ENCODE measurements around the gene PKP4.

The PKP4 gene

DNA sequence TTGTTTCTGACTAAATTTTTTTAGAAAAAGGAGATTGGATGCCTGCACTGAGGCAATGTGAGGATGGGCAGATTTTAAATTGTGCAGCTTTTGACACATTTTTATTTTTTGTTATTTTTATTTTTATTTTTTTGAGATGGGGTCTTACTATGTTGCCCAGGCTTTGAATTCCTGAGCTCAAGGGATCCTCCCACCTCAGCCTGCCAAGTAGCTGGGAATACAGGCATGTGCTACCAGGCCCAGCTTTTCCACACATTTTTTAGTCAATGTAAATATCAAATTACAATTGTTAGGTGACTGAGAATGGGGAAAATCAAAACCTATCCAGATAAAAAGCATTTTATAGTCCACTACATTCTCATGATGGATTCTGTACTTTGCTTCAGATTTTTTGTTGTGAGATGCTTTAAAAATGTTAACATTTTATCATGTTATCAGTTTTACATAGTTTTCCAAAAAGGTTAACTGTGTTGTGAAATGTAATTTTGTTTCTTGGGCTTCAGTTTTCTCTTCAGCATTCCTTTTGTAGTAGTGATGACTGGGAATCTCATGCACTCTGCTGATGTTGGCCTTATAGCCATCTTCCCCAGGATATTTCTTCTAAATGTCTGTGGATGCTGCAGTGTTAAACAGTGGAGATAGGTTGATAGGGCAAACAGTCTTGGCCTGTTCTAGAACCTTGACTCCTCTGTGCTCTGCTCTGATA is 41.4 kb downstream of the PKP4 start:
- DNase-seq: no peak

DNA sequence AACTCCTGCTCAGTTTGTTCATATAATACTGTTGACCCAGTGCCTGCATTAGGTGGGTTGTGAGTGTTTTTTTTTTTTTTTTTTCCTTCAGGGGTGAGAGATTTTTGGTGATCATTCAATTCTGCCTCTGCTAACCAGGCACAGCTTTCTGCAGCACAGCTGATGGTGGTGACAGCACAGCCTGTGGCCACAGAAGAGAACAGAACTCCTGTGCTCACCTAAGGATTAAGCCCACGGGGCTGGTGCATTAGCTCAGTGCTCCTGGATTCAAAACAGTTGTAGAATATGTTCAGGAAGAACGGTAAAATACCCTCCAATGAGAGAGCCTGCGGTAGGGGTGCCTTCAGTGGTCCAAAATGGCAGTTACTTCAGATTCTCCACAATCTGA is 42.0 kb downstream of the PKP4 start:
- DNase-seq: no peak

DNA sequence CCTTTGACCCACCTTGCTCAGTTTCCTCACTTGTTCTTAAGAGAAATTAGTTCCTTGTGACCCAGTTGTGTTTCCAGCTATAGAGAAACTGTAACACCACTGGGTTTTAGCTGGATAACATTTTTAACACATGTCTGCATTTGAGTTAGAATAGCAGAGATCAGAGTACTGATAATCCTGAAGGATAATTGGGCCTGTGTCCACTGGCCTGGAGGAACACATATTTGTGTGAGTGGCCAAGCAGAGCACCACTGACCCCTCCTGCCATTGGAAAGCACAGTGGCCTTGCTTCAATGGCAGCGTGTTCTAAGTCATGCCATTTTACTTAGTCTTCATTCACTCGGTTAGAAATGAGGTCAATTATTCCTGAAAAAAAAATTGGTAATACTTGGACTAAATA is 42.6 kb downstream of the PKP4 start:
- no peak for DNase-seq

DNA sequence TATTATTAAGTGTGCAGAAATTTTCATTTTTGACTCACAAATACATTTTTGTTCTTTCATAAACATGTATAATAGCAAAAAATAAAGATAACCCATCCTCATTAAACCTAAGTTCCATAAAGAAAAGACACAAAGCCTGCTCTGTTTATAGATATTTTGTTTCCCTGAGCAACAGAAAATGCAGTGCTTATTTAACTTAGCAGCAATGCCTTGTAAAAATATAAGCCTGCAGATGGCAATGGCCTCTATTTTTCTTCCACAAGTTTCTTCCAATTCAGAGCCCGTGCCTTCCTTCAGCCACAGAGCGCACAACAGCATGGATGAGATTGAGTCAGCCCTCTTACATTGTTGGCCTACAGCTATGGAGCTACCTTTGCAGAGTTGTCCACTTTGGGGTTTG is 43.6 kb downstream of the PKP4 start:
- no peak for DNase-seq

DNA sequence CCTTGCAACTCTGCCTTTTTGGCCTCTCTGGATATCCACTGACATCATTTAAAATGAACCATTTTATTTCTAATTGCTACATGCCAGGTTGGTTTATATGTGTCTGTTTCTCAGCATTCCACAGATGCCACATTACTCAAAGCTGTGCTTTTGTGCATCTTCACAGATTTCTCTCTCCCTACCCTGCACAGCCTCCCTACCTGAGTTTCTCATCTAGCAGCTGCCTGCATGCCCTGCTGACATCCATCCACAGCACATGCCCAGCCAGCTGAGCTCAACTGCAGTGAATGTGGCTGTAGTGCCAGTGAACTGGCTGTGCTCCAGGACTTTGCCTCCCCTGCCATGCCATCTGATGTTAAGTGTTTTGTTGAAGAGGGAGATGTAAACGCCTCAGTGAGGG is 44.5 kb downstream of the PKP4 start:
- DNase-seq: peak; percentile 97

DNA sequence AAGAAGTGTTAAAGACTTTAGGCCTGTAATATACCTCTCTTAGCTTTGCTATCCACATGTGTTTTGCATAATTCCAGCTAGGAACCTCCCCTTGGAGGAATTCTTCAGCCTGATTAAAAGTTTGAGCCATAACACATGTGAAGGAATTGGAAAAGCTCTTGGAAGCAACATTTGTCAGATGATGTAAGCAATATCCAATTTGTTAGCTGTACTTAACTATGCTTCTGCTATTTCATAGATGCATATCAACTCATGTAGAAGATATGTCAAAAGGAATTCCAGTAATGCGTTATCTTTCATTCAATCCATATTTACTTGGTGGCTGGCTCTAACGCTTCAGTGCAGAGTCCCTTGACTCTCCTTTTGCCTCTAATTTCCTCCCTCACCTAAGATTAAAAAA is 46.2 kb downstream of the PKP4 start:
- no peak for DNase-seq

DNA sequence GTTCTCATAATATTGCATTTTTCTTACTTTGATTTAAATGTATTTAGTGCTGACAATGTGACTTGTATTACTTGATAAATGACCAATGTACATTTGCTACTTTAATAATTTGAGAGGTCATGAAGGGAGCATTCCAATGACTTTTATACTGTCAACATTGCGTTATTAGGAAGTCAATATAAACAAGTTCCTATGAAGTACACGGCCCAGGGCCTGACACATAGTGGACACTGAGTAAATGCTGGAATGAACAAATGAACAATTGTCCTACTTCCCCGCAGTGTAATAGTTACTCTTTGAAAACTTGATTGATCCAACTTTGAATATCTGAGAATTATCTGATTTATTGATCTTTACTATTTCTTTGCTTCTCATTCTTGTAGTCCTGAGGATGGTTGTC is 47.3 kb downstream of the PKP4 start:
- no peak for DNase-seq

DNA sequence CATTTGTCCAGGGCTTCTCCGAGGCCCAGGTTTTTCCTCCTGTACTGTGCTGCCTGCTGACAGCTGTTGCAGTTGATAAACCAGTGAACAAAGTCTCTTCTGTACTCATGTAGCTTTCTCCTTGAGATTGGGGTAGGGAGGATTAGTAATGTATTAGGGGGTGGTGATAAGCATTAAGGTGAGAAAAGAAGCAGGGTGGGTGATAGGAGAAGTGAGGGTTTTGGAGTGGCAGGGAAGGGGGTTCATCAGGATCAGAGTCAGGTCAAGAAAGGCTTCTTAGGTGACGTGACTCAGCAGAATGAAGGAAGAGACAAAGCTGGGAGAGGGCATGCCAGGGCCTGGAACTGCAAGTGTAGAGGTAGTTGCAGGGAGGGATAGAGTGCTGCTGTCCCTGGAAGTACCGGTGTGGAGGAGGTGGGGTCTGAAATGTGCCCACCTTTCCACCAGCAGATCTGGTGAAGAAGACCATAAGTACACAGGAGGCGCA is 48.7 kb downstream of the PKP4 start:
- no peak for DNase-seq

DNA sequence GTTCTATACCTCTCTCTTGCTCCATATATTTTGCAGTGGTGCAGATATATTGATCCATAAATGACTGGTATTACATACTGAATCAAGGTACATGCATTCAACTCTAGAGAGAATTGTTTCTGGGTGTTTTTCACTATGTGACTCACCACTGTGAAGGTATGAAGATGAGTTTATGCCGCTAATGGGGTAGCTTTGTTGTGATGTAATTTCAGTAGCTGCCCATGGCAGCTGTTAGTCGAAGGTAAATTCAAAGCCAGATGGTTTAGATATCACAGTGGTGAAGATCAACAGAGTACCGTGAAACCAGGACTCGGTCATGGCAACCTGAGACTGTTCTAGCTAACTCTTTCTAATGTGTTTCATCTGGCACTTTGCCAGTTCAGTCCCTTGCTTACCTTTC is 50.4 kb downstream of the PKP4 start:
- no peak for DNase-seq

DNA sequence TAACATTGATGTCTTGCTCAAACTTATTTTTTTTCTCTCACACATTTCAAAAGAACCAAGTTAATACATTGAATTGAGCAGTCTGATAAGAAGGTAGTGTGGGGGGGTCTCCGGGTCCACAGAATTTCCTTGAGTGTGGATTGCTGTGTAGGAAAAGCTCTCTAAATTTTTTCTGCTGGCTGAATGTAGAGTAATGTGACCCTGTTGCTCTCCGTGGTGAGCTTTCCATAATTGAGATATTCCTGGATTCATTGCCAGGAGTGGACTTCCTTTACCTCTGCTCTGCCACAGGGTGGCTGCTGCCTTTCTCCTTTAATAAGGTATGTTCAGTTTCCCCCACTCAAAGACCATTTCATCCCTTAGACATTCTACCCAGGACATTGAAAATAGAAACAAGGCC is 50.9 kb downstream of the PKP4 start:
- DNase-seq: no peak

DNA sequence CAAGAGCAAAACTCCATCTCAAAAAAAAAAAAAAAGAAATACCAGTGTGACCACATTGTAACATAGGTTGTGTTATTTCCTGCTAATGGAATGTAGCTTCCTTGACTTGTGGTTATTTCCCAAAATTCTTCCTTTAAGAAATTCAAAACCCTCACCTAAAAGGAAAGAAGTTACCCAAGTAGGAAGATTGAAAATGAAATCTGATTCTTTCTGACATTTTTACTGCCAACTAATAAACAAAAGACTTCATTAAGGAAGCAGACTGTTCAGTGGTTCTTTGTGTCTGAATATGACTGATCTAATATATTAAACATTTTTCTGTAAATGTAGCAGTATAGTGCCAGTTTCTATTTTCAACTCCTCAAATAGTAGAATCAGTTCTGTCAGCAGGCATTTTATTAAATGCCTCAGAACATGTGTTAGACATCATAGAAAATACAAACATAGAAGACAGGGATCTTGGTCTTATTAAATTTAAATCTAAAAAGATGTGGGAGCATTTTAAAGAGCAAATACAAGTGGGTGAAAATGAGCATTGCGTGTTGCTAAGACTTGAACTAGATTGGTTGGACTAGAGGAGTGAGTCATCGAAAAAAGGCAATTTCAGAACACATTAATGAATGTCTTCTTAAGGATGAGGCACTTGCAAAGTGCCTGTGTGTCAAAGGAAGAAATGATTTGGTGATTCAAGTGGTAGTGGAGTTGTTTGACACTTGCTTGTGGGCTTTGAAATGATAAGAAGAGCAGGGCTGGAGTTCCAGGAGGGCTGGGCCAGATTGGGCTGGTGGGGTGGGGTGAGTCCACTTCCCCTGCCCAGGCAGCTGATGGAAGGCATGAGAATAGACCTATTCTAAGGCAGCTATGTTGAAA is 53.4 kb downstream of the PKP4 start:
- no peak for DNase-seq

DNA sequence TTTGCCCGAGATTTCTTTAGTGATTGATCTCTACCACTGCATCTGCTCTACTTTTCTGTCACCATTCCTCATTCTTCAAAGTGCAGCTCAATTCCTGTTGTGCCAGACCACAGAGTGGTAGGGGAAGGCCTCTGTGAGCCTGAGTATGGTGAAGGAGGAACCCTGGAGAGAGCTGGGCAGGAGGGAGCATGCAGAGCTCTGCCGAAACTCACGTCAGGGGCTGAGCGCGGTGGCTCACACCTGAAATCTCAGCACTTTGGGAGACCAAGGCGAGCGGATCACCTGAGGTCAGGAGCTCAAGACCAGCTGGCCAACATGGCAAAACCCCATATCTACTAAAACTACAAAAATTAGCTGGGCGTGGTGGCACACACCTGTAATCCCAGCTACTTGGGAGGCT is 54.1 kb downstream of the PKP4 start:
- no peak for DNase-seq

DNA sequence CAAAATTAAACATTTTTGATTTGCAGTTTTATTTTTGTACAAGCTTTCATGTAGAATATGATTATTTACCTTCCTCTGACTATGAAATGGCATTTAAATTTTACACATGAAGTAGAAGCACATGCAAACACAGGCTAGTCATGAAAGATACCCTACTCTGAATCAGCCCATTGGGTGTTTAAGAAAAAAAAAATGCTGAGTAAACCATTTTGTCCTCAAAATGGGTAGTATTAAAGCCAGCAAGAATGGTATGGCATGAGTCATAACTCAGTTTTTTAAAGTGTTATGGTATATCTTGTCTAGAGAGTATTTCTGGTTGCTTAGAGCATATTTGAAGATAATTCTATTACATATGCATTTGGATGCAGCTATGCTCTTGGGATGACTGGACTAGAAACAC is 55.0 kb downstream of the PKP4 start:
- no peak for DNase-seq

DNA sequence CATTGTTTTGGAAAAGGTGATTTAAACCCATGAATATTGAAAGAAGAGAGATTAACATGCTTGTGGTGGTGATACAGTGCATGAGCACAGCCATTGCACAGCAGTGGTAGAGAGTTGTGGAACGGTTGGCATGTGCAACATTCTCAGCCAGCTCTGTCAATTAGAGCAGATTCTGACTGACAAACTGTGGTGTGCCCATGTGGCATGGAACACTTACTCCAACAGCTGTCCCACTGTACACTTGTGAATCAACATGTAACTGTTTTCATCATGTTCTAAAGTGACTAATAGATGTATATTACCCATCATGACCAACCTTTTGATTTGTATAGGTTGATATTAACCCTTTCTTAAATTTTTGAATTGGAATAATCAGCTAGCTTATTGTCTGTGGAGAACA is 55.6 kb downstream of the PKP4 start:
- no peak for DNase-seq

DNA sequence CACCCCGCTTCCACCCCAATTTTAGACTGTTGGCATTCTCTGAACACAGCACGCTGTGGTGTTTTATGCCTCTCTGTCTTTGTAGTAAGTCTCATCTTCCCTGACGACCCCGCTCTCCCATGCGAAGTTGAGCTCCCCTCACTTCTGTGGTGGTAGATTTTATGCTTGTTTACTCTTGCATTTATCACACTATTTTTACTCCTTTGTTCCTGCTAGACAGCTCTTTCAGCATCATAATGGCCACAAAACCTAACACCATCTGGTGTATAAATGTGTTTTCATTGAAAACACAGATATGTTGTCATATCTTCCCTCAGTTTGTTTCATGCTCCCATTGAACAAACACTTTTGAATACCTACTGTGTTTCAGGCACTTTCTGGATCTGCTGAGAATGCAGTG is 57.1 kb downstream of the PKP4 start:
- DNase-seq: no peak

DNA sequence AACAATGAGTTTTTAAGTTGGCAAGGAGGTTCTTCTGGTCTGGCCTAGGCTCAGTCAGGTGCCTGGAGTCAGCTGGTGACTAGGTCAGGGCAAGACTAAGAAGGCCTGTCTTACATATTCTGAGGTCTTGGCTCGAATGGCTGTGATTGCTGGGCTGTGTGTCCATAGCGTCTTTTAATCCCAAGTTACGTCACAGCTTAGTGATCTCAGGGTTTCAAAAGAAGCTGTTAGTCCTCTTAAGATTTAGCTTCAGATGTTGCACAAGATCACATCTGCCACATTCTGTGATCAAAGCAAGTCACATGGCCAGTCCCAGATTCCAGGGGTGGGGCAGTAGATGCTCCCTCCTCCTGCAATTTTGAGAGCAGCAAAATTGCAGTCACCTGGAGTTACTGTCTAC is 61.3 kb downstream of the PKP4 start:
- no peak for DNase-seq

DNA sequence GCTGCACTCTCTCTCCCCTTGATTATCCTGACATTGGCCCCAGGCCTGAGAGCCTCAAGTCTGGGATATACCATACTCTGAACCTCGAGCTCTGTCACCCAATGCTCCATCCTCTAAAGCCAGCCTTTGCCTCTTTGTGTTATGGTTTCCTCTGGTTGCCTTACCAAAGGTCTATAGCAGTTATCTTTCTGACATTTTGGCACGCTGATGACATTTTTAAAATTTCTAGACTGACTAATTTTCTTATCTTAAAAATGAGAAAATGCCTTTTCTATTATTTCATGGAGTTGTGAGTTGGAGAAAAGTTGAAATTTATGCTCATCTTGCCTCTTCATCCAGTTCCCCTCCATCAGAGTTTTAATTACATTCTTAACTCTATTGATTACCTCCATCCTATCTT is 62.7 kb downstream of the PKP4 start:
- no peak for DNase-seq

DNA sequence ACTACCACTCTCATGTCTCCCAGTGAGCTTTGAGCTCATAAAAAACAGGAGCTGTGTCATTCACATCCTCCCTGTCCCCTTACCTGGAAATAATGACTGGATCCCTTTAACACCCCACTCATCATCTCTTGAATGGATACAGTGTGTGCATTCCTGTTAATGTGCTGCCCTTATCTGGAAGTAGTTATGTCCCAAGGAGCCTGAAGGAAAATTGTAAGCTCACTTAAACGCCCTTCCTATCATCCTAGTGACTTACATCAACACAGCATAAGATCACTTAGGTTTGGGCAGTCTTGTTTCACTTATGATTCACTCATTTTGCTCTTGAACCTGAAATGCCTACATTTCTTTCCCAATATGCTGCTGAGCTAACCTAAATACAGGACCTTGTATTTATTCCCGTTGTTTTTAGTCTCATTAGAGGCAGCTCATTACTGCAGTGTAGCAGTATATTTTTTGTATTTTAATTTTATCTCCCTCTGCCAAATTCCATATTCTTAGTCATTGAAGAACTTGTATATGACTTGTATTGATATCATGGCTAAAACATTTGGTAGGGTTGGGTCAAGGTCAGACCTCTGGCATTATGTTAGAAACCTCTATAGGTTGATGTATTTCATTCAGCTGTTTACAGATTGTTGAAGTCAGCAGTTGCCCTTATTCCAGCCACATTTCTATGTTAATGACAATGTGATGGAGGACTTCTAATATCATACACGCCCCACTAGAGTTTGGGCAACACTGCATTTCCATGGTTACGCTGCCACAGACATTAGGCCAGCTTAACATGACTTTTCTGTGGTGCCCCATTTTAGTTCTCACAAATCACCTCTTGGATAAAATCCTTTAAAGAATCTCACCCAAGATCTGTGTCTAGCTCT is 72.9 kb downstream of the PKP4 start:
- no peak for DNase-seq

DNA sequence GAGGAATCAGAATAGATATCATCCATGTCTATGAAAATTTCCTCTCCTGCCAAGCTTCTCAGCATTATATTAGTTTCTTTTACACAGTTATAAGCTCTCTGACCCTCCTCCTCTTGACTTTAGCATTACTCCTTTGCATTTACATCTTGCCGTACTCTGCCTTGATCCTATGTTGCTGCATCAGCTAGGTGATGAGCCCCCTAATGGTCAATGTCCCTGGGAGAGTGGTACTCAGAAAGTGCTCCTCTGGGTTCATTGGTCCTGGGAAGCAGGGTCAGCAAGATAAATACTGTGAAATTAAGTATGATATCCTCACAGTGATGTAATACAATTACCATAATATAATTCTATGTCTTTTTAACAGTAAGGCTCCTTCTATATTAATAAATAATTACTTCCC is 74.1 kb downstream of the PKP4 start:
- DNase-seq: no peak

DNA sequence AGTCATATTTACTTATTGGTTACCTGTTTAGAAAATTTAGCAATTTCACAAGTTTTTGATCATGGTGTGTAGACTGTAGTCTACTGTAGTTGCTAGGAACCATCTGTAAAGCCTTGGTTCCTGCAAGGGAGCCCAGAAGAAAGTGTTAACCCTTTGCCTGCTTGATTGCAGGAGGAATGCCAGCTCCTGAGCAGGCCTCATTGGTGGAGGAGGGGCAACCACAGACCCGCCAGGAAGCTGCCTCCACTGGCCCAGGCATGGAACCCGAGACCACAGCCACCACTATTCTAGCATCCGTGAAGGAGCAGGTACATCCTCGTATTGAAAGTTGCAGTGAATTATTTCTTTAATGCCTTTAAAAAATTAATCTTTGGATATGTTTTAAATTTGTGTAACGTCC is 76.3 kb downstream of the PKP4 start:
- no peak for DNase-seq

DNA sequence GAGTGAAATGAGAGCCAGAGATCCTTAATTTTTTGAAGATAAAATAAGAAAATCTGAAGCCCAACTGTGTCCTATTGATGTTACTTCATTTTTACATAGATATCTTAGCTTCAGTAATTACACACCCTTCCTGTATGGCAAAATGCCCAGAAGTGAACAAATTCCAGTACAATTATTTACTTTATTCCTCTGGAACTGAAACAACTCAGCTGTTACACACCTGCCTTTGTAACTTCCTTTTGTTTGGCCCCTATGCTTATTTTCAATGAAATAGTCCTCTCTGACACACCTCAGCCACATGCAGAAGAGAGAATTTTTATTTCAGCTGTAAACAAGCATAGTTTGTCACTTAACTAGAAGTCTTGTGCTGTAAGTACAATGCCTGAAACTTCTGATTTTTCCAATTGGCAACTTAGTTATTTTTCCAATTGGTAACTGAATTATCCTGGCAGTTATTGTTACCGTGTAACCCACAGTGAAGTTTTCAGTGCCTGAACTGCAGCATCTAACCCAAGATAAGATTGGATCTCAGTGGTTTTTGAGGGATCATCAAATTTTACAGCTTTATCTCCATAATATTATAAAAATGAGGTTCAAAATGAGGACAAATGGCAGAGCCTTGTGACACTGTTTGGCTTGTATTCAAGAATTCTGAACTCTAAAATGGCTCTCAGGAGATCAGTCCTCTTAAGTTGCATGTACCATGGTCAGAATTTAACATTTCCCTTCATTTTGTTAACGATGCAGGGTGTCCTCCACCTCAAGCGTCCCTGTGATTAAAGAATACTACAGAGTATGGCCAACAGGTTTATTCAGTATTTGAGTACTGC is 82.6 kb downstream of the PKP4 start:
- peak; percentile 65 for DNase-seq

DNA sequence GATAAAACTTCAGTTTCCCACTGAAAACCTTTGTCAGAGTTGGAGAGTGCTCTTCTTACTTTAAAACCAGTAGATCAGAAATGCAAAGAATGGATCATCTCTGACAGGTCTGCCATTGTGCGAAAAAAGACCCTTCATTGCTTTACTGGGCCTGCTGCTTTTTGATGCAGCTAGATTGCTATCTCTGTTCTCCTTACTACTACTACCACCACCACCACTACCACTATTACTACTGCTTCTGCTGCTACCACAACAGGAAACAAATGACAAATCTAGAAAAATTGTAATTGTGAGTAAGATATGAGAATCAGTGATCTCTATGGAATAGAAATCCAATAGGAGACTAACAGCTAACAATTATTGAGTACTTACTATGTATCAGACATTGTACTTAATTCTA is 85.8 kb downstream of the PKP4 start:
- DNase-seq: no peak

DNA sequence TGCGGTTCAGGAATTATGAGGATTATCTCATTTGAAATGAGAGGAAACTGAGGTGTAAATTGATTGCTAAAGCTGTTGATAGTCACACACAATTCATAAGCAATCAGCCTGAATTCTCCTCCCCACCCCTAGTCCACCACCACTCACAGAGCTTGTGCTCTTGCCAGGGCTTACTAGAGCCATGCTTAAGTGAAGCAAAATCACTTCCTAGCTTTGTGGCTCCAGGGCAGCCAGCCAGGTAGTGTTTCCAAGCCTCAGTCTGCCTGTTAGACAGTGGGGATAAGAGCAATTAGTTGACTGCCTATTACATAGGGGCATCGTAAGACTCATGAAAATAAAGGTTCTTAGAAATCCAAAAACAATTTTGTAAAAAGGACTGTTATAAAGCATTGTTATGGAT is 87.2 kb downstream of the PKP4 start:
- DNase-seq: no peak

Data from DMS79 (cell line).